Rectal smooth muscle tissue (tissue), 1 donor: ENCODE measurements around the gene GALNT14.

Experiments used
- H3K27ac ChIP-seq: one replicate; pipeline ENCODE4 v1.7.0; 2013; ENCODE audit warnings: low read depth, low read length, inconsistent platforms
- H3K27me3 ChIP-seq: one replicate; pipeline ENCODE4 v1.7.0; 2013; ENCODE audit warnings: low read length; ENCODE audit not compliant: control insufficient read depth, insufficient read depth
- H3K36me3 ChIP-seq: one replicate; pipeline ENCODE4 v1.7.0; 2013; ENCODE audit warnings: low read length; ENCODE audit not compliant: control insufficient read depth, insufficient read depth
- H3K4me1 ChIP-seq: one replicate; pipeline ENCODE4 v1.7.0; 2013; ENCODE audit warnings: low read length; ENCODE audit not compliant: control insufficient read depth, insufficient read depth
- H3K4me3 ChIP-seq: one replicate; pipeline ENCODE4 v1.7.0; 2013; ENCODE audit warnings: low read length
- H3K9ac ChIP-seq: one replicate; pipeline ENCODE4 v1.7.0; 2013; ENCODE audit warnings: low read length

The GALNT14 gene

GRCh38 chr2:31101701-31102100 lies 36.5 kb downstream of the GALNT14 start:
- H3K4me1 ChIP-seq = no peaks in the 10 kb centered on the region
- H3K27me3 ChIP-seq = no peaks in the 10 kb centered on the region
- H3K27ac ChIP-seq = no peak overlapping the region
- no peaks in the 10 kb centered on the region for H3K36me3 ChIP-seq
- no peak overlapping the region for H3K9ac ChIP-seq
- no peak overlapping the region for H3K4me3 ChIP-seq

- Histone ChIP-seq H3K36me3 (no peaks in the 10 kb centered on the region), H3K9ac (no peak overlapping the region), H3K4me1 (no peaks in the 10 kb centered on the region), H3K27me3 (no peaks in the 10 kb centered on the region), H3K4me3 (no peak overlapping the region), H3K27ac (no peak overlapping the region)
These were observed 40.2 kb downstream of the GALNT14 start for GRCh38 chr2:31097962-31098613.

GRCh38 chr2:31090188-31090587 lies 48.1 kb downstream of the GALNT14 start:
- no peak overlapping the region for H3K27ac ChIP-seq
- H3K9ac ChIP-seq = no peak overlapping the region
- no peak overlapping the region for H3K4me3 ChIP-seq
- H3K36me3 ChIP-seq = no peaks in the 10 kb centered on the region
- no peaks in the 10 kb centered on the region for H3K4me1 ChIP-seq
- no peaks in the 10 kb centered on the region for H3K27me3 ChIP-seq

GRCh38 chr2:31089645-31090044 lies 48.6 kb downstream of the GALNT14 start:
- H3K4me3 ChIP-seq = no peak overlapping the region
- H3K9ac ChIP-seq = no peak overlapping the region

GRCh38 chr2:31088504-31089195 lies 49.6 kb downstream of the GALNT14 start:
- Histone ChIP-seq H3K4me1 (no peaks in the 10 kb centered on the region), H3K36me3 (no peaks in the 10 kb centered on the region), H3K27ac (no peak overlapping the region), H3K27me3 (no peaks in the 10 kb centered on the region), H3K4me3 (no peak overlapping the region), H3K9ac (no peak overlapping the region)

More at GRCh38 chr2:31089645-31090044, 48.6 kb downstream of the GALNT14 start:
- H3K27ac ChIP-seq = no peak overlapping the region
- no peaks in the 10 kb centered on the region for H3K27me3 ChIP-seq
- no peaks in the 10 kb centered on the region for H3K4me1 ChIP-seq
- no peaks in the 10 kb centered on the region for H3K36me3 ChIP-seq

- Histone ChIP-seq H3K4me3 (no peak overlapping the region), H3K36me3 (no peaks in the 10 kb centered on the region), H3K27me3 (no peaks in the 10 kb centered on the region), H3K4me1 (no peaks in the 10 kb centered on the region), H3K27ac (no peak overlapping the region), H3K9ac (no peak overlapping the region)
These were observed 50.7 kb downstream of the GALNT14 start for GRCh38 chr2:31087491-31087890.

GRCh38 chr2:31086590-31086989 lies 51.6 kb downstream of the GALNT14 start:
- H3K27ac ChIP-seq = no peak overlapping the region
- H3K36me3 ChIP-seq = no peaks in the 10 kb centered on the region
- no peaks in the 10 kb centered on the region for H3K4me1 ChIP-seq
- H3K9ac ChIP-seq = no peak overlapping the region
- no peaks in the 10 kb centered on the region for H3K27me3 ChIP-seq
- no peak overlapping the region for H3K4me3 ChIP-seq

- Histone ChIP-seq H3K9ac (no peak overlapping the region), H3K27ac (no peak overlapping the region), H3K36me3 (no peaks in the 10 kb centered on the region), H3K4me3 (no peak overlapping the region), H3K27me3 (no peaks in the 10 kb centered on the region), H3K4me1 (no peaks in the 10 kb centered on the region)
These were observed 54.8 kb downstream of the GALNT14 start for GRCh38 chr2:31083234-31083993.

- H3K4me1 ChIP-seq = no peaks in the 10 kb centered on the region
- H3K9ac ChIP-seq = no peak overlapping the region
- no peaks in the 10 kb centered on the region for H3K36me3 ChIP-seq
These were observed 56.2 kb downstream of the GALNT14 start for GRCh38 chr2:31082002-31082401.

GRCh38 chr2:31081492-31081891 lies 56.7 kb downstream of the GALNT14 start:
- no peaks in the 10 kb centered on the region for H3K4me1 ChIP-seq
- no peak overlapping the region for H3K27ac ChIP-seq
- H3K9ac ChIP-seq = no peak overlapping the region
- no peaks in the 10 kb centered on the region for H3K36me3 ChIP-seq
- H3K4me3 ChIP-seq = no peak overlapping the region
- H3K27me3 ChIP-seq = no peaks in the 10 kb centered on the region

More at GRCh38 chr2:31082002-31082401, 56.2 kb downstream of the GALNT14 start:
- no peak overlapping the region for H3K27ac ChIP-seq
- H3K27me3 ChIP-seq = no peaks in the 10 kb centered on the region
- no peak overlapping the region for H3K4me3 ChIP-seq

- Histone ChIP-seq H3K27me3 (no peaks in the 10 kb centered on the region), H3K9ac (no peak overlapping the region), H3K27ac (no peak overlapping the region), H3K36me3 (no peaks in the 10 kb centered on the region), H3K4me1 (no peaks in the 10 kb centered on the region), H3K4me3 (no peak overlapping the region)
These were observed 57.9 kb downstream of the GALNT14 start for GRCh38 chr2:31080361-31080760.

- no peaks in the 10 kb centered on the region for H3K27me3 ChIP-seq
- no peaks in the 10 kb centered on the region for H3K4me1 ChIP-seq
- H3K27ac ChIP-seq = no peak overlapping the region
- no peak overlapping the region for H3K4me3 ChIP-seq
- no peaks in the 10 kb centered on the region for H3K36me3 ChIP-seq
- no peak overlapping the region for H3K9ac ChIP-seq
These were observed 58.6 kb downstream of the GALNT14 start for GRCh38 chr2:31079665-31080064.
